ENCODE results near the gene NFU1. TPM values are rescaled to one million over a fixed set of nuclear protein-coding genes. Genes with fewer than 3 reads are reported as not detected.

The NFU1 gene
- total RNA-seq, 4 donors from 2014 or later, result 45.4 to 74.8 (median 48.8) TPM

- DNase-seq (ENCODE audit: extremely low spot score), result no peak
- H3K9me3 ChIP-seq, result no peaks in the 10 kb centered on the region
- no peaks in the 10 kb centered on the region for H3K4me1 ChIP-seq
- H3K36me3 ChIP-seq, result peaks cover 4 to 61% (median 37%) of the 10 kb centered on the region in 4 donors
- WGBS, result 100% methylated on average over 1 of the region's 1 CpG
- intact Hi-C loops (cut with DNase I), result no loop called here
- H3K4me3 ChIP-seq, result no peak overlapping the region
- H3K27me3 ChIP-seq, result no peaks in the 10 kb centered on the region
- H3K27ac ChIP-seq (replicated peaks in 1 of 4), result no peak overlapping the region
- TF ChIP-seq EP300 (IDR thresholded peaks at IDR 0.05) (no peak), POLR2AphosphoS5 (IDR thresholded peaks at IDR 0.05) (no peak), CTCF (IDR thresholded peaks at IDR 0.05) (no peak), POLR2A (IDR thresholded peaks at IDR 0.05; ENCODE audit: low read depth) (no peak)
Observed at GRCh38 chr2:69481421-69481820, 44.2 kb upstream of the NFU1 start.

GRCh38 chr2:69477627-69478026 is 40.4 kb upstream of the NFU1 start:
- Histone ChIP-seq H3K9me3 (no peaks in the 10 kb centered on the region), H3K27ac (replicated peaks in 1 of 4) (no peak overlapping the region), H3K36me3 (peaks cover 4 to 76% (median 41%) of the 10 kb centered on the region in 4 donors), H3K4me3 (no peak overlapping the region), H3K27me3 (no peaks in the 10 kb centered on the region), H3K4me1 (no peaks in the 10 kb centered on the region)
- TF ChIP-seq CTCF (IDR thresholded peaks at IDR 0.05), result no peak
- no peak for TF ChIP-seq POLR2AphosphoS5 (IDR thresholded peaks at IDR 0.05)
- WGBS, result 70% methylated on average over 1 of the region's 1 CpG
- intact Hi-C loops (cut with DNase I), result no loop called here
- DNase-seq (ENCODE audit: extremely low spot score), result no peak

DNA sequence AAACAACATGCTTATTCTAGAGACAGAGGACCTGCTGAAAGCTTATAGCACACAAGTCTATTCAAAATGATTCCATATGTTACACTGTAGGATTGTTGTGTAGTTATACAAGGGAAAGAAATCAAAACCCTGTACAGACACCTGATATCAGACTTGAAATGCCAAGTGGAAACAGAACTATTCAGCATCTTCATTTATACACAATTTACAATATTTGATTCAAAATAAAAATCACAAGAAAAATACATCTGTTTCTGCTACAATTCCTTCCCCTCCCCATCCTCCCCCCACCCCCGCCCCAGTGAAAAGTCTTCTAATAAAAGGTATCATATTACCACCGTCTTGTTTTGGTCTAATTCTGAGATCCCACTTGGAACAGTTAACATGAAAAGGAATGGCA is 37.5 kb upstream of the NFU1 start:
- Histone ChIP-seq H3K9me3 (no peaks in the 10 kb centered on the region), H3K27ac (replicated peaks in 1 of 4) (no peak overlapping the region), H3K36me3 (peaks cover 4 to 54% (median 31%) of the 10 kb centered on the region in 4 donors), H3K27me3 (no peaks in the 10 kb centered on the region), H3K4me1 (no peaks in the 10 kb centered on the region), H3K4me3 (no peak overlapping the region)
- no peak for DNase-seq (ENCODE audit: extremely low spot score)
- intact Hi-C loops (cut with DNase I), result no loop called here
- WGBS, result 93% methylated on average over 2 of the region's 2 CpGs
- TF ChIP-seq POLR2A (IDR thresholded peaks at IDR 0.05; ENCODE audit: low read depth) (no peak), CTCF (IDR thresholded peaks at IDR 0.05) (no peak), EP300 (IDR thresholded peaks at IDR 0.05) (no peak), POLR2AphosphoS5 (IDR thresholded peaks at IDR 0.05) (no peak)

- peaks cover 0 to 4% (median 0%) of the 10 kb centered on the region in 4 donors for H3K4me1 ChIP-seq
- H3K36me3 ChIP-seq, result peaks cover 0 to 34% (median 14%) of the 10 kb centered on the region in 4 donors
- 85% methylated on average over 2 of the region's 2 CpGs for WGBS
- intact Hi-C loops (cut with DNase I), result no loop called here
- H3K27ac ChIP-seq (replicated peaks in 1 of 4), result no peak overlapping the region
- no peaks in the 10 kb centered on the region for H3K27me3 ChIP-seq
- no peak for DNase-seq (ENCODE audit: extremely low spot score)
- no peak for TF ChIP-seq CTCF (IDR thresholded peaks at IDR 0.05)
- no peak for TF ChIP-seq EP300 (IDR thresholded peaks at IDR 0.05)
- no peak overlapping the region for H3K4me3 ChIP-seq
- no peaks in the 10 kb centered on the region for H3K9me3 ChIP-seq
Observed at GRCh38 chr2:69471793-69472192, 34.6 kb upstream of the NFU1 start.

- Histone ChIP-seq H3K4me1 (peaks cover 0 to 4% (median 0%) of the 10 kb centered on the region in 4 donors), H3K4me3 (no peak overlapping the region), H3K9me3 (no peaks in the 10 kb centered on the region), H3K27ac (replicated peaks in 1 of 4) (no peak overlapping the region), H3K27me3 (no peaks in the 10 kb centered on the region), H3K36me3 (peaks cover 0 to 33% (median 19%) of the 10 kb centered on the region in 4 donors)
- 59% methylated on average over 5 of the region's 5 CpGs for WGBS
- no peak for DNase-seq (ENCODE audit: extremely low spot score)
- intact Hi-C loops (cut with DNase I), result no loop called here
- no peak for TF ChIP-seq POLR2AphosphoS5 (IDR thresholded peaks at IDR 0.05)
- no peak for TF ChIP-seq EP300 (IDR thresholded peaks at IDR 0.05)
- TF ChIP-seq CTCF (IDR thresholded peaks at IDR 0.05), result no peak
- no peak for TF ChIP-seq POLR2A (IDR thresholded peaks at IDR 0.05; ENCODE audit: low read depth)
Observed at GRCh38 chr2:69470911-69471310, 33.7 kb upstream of the NFU1 start.
